Stimulated activated memory B cell treated with anti-CD40 and anti-IgM and Interleukin-4, amounts not matched to agents 10 μg/mL and 1 μg/mL and 100 μg/mL, for 72 hours (primary cell): ENCODE results near the gene PTPN7.
"Not testable (repeated sequence)": the region's sequence is repeated elsewhere in the genome, so short reads cannot be mapped to it uniquely, and the experiment has no call there.

Experiments used
- ATAC-seq: fragments of 150-1000 bp; cut with Tn5 transposase; 2 replicates; pipeline ENCODE4 v1.10.0; 2021
- H3K27ac Mint-ChIP-seq: one replicate; pipeline ENCODE4 v1.8.0; 2022; ENCODE audit warnings: mild to moderate bottlenecking, mixed read lengths
- H3K27me3 Mint-ChIP-seq: one replicate; pipeline ENCODE4 v1.8.0; 2022; ENCODE audit warnings: mixed read lengths
- H3K36me3 Mint-ChIP-seq: one replicate; pipeline ENCODE4 v1.8.0; 2022; ENCODE audit warnings: mixed read lengths
- H3K4me1 Mint-ChIP-seq: one replicate; pipeline ENCODE4 v1.8.0; 2022; ENCODE audit warnings: mixed read lengths
- H3K4me3 Mint-ChIP-seq: one replicate; pipeline ENCODE4 v1.8.0; 2022; ENCODE audit warnings: mild to moderate bottlenecking, moderate library complexity, mixed read lengths
- H3K9me3 Mint-ChIP-seq: one replicate; pipeline ENCODE4 v1.8.0; 2022; ENCODE audit warnings: mixed read lengths

PTPN7 gene

DNA sequence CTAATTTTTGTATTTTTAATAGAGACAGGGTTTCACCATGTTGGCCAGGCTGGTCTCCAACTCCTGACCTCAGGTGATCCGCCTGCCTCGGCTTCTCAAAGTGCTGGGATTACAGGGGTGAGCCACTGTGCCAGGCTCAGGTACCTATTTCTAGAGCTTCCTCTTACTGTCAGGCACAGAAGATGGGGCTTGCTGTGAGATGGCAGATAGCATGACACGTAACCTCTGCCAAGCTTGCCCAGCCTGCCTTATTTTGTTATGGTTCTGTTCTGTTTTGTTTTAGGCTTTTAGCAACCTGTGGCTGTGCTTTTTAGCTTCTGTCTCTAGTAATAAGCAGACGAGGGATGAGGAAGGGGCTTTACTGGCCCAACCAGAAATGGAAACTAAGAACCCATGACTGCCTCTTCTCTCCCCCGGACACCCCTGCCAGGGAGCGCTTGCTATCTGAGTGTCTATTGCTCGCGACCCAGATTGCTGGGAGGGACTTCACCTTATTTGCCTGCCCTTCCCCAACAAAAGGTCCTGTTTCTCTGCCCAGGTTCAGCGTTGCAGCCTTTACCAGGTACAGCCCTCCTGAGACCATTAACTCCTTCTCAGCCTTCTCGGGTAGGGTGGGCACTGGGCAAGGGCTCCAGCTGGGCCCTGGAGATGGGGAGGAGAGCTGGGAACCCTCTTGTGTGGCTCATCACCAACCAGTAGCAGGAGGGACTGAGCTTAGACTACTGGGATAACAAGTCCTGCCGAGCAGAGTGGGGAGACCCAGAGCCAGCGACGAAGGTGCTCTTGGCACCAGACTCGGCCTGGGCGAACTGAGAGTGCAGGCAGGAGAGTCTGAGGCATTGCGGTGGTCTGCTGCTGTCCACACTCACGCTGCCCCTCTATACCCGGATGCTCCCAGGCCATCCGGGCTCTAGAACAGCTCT, 19.7 kb upstream of the PTPN7 start:
- no peaks in the 10 kb centered on the region for H3K9me3 Mint-ChIP-seq
- peak; percentile 69 for ATAC-seq
- peak overlapping the region; percentile 66 for H3K27ac Mint-ChIP-seq
- peaks cover 32% of the 10 kb centered on the region for H3K27me3 Mint-ChIP-seq
- H3K4me1 Mint-ChIP-seq: peaks cover 24% of the 10 kb centered on the region
- H3K4me3 Mint-ChIP-seq: peak overlapping the region; percentile 67
- no peaks in the 10 kb centered on the region for H3K36me3 Mint-ChIP-seq

DNA sequence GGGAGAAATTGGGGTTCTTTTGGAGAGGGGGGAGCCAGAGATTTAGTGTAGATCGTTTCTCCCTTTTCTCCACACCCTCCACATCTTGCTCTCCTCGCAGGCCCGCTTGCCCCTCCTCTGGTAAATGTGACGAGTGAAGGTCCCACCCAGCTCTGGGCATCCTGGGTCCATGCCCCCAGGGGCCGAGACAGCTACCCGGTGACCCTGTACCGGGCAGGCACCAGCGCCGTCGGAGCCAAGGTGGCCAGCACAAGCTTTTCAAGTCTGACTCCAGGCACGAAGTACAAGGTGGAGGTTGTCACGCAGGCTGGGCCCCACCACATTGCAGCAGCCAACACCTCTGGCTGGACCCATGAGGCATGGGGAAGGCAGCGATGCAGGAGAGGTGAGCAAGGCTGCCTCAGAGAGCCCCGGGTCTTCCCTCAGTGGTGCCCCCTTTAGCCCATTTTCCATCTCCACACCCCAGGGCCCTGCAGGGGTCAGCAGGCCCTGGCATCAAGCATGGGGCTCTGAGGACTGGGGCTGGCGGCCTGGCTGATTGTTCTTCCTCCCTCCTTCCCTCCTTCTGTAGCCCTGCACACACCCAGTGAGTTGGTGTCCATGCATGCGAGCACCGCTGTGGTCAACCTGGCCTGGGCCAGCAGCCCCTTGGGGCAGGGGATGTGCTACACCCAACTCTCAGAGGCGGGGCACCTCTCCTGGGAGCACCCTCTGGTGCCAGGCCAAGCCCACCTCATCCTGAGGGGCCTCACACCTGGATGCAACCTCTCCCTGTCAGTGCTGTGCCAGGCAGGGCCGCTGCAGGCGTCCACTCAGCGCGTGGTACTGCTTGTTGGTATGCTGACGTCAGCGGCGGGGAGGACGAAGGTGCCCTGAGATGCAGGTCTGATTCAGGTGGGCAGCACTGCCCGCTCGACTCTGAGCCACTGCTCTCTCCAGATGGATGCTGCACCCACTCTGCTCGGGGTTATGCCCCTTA, 16.8 kb upstream of the PTPN7 start:
- no peak for ATAC-seq
- Mint-ChIP-seq H3K4me3 (no peak overlapping the region), H3K4me1 (peaks cover 18% of the 10 kb centered on the region), H3K36me3 (no peaks in the 10 kb centered on the region), H3K27me3 (peaks cover 13% of the 10 kb centered on the region), H3K27ac (no peak overlapping the region), H3K9me3 (no peaks in the 10 kb centered on the region)

GRCh38 chr1:202173993-202174392, 13.6 kb upstream of the PTPN7 start:
- ATAC-seq: no peak
- Mint-ChIP-seq H3K27me3 (peaks cover 11% of the 10 kb centered on the region), H3K27ac (no peak overlapping the region), H3K4me1 (peaks cover 2% of the 10 kb centered on the region), H3K9me3 (no peaks in the 10 kb centered on the region), H3K4me3 (no peak overlapping the region), H3K36me3 (no peaks in the 10 kb centered on the region)

DNA sequence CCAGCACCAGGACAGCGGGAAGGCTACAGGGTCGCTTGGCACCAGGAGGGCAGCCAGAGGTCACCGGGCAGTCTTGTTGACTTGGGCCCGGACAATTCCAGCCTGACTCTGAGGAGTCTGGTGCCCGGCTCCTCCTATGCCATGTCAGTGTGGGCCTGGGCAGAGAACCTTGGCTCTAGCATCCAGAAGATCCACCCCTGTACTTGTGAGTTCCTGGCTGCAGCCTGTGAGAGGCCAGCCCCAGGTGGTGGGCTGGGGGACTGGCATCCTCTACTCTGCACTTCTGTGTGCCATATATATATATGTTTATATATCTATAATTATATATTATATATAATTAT, 11.6 kb upstream of the PTPN7 start:
- H3K9me3 Mint-ChIP-seq: no peaks in the 10 kb centered on the region
- ATAC-seq: no peak
- no peaks in the 10 kb centered on the region for H3K36me3 Mint-ChIP-seq
- H3K4me3 Mint-ChIP-seq: no peak overlapping the region
- no peak overlapping the region for H3K27ac Mint-ChIP-seq
- H3K27me3 Mint-ChIP-seq: peaks cover 15% of the 10 kb centered on the region
- no peaks in the 10 kb centered on the region for H3K4me1 Mint-ChIP-seq

DNA sequence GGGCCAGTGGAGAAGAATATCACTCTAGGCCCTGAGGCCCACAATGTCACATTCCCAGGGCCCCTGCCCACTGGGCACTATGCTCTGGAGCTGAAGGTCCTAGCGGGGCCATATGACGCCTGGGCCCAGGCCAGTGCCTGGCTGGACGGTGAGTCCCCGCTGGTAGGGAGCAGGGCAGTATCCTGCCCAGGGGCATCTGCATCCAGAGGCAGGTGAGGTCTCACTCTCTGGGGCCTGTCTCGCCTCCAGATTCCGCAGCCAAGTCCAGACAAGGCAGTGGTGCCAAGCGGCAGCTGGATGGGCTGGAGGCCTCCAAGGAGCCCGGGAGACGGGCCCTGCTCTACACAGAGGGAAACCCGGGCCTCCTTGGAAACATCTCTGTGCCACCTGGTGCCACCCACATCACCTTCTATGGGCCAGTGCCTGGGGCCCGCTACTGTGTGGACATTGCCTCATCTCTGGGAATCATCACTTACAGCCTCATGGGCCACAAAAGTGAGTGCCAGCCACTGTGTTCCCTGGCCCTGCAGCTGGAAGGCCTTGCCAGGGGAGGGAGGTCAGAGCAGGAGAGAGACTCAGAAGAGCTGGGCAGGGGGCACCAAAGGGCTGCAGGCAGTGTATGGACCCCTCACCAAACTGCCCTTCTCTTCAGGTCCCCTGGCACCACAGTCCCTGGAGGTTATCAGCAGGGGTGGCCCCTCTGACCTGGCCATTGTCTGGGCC, 11.1 kb upstream of the PTPN7 start:
- Mint-ChIP-seq H3K36me3 (no peaks in the 10 kb centered on the region), H3K4me1 (no peaks in the 10 kb centered on the region), H3K27ac (no peak overlapping the region), H3K27me3 (peaks cover 19% of the 10 kb centered on the region), H3K4me3 (no peak overlapping the region), H3K9me3 (no peaks in the 10 kb centered on the region)
- peak; percentile 34 for ATAC-seq

DNA sequence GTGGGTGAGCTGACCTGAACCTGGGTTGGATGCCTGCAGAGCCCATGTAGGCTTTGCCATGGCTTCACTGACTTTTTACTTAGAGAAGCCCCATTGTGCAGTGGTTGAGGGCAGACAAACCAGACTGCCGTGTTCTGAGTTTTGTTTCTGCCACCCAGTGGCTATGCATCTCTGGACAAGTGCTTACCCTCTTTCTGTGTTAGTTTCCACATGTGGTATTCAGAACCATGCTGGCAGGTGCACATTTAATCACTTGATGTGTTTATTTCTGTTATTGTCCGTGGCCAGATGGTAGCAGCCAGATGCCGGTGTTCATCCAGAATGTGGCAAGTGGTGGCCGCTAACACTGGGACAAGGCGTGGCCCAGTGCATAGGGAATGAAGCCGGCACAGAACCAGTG, 10.3 kb upstream of the PTPN7 start:
- Mint-ChIP-seq H3K36me3 (no peaks in the 10 kb centered on the region), H3K9me3 (no peaks in the 10 kb centered on the region), H3K4me1 (no peaks in the 10 kb centered on the region), H3K4me3 (no peak overlapping the region), H3K27me3 (peaks cover 19% of the 10 kb centered on the region), H3K27ac (no peak overlapping the region)
- ATAC-seq: no peak

- no peak overlapping the region for H3K4me3 Mint-ChIP-seq
- no peaks in the 10 kb centered on the region for H3K36me3 Mint-ChIP-seq
- H3K9me3 Mint-ChIP-seq: no peaks in the 10 kb centered on the region
- no peak overlapping the region for H3K27ac Mint-ChIP-seq
- H3K27me3 Mint-ChIP-seq: peaks cover 19% of the 10 kb centered on the region
- H3K4me1 Mint-ChIP-seq: peaks cover 16% of the 10 kb centered on the region
- no peak for ATAC-seq
Observed at GRCh38 chr1:202168861-202169260, 8.5 kb upstream of the PTPN7 start.

GRCh38 chr1:202167708-202168415, 7.5 kb upstream of the PTPN7 start:
- ATAC-seq: no peak
- Mint-ChIP-seq H3K27me3 (peaks cover 19% of the 10 kb centered on the region), H3K4me3 (no peak overlapping the region), H3K9me3 (no peaks in the 10 kb centered on the region), H3K4me1 (peaks cover 26% of the 10 kb centered on the region), H3K27ac (no peak overlapping the region), H3K36me3 (no peaks in the 10 kb centered on the region)

DNA sequence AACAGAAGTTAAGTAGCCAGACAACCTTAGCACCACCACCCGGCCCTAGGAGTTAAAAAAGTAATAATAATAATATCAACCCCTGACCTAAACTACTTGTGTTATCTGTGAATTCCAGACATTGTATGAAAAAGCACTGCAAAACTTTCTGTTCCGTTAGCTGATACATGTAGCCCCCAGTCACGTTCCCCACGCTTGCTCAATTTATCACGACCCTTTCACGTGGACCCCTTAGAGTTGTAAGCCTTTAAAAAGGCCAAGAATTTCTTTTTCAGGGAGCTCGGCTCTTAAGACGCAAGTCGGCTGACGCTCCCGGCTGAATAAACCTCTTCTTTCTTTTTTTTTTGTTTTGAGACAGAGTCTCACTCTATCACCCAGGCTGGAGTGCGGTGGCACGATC, 6.7 kb upstream of the PTPN7 start:
- not testable (repeated sequence) for ATAC-seq, H3K27ac Mint-ChIP-seq, H3K9me3 Mint-ChIP-seq, H3K36me3 Mint-ChIP-seq, H3K4me3 Mint-ChIP-seq
- H3K4me1 Mint-ChIP-seq: peaks cover 34% of the 10 kb centered on the region
- H3K27me3 Mint-ChIP-seq: peaks cover 19% of the 10 kb centered on the region

DNA sequence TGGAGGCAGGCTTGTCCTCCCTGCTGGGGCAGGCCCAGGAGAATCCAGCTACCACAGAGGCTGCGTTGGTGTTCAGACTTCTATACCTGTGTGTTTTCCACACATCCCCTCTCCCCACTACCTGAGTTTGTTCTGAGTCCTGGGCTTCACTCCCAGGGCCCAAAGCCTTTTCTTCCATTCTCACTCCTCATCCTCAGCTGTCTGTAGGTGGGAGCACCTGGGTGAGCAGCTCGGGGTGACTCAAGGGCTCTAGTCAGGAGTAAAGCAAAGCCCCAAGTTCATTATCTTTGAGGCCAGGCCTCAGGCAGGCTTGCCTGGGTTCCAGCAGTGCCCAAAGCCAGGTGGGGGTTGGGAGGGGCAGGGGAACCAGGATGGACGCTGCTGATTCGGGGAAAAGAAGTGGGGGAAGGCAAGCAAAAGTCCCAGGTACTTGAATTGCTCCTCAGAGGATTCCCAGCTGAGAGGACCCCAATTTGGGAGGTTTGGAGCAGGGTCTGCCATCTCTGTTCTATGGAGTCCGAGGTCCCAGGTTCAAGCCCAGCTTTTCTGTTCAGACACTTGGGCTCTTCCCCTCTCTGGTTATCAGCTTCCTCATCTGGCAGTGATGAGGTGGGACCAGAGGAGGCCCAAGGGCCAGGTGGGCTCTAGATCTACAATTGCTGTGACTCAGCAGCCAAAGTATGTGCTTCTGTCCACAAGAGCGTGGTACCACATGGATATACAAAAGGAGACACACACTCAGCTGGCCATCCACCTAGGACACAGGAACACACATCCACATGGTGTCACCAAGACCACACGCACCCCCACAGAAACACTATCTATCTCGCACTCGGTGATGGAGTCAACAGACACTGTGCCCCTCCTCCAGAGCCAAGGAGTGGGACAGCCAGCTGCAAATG, 5.8 kb upstream of the PTPN7 start:
- peaks cover 43% of the 10 kb centered on the region for H3K4me1 Mint-ChIP-seq
- peaks cover 19% of the 10 kb centered on the region for H3K27me3 Mint-ChIP-seq
- H3K9me3 Mint-ChIP-seq: no peaks in the 10 kb centered on the region
- no peak overlapping the region for H3K27ac Mint-ChIP-seq
- H3K36me3 Mint-ChIP-seq: no peaks in the 10 kb centered on the region
- ATAC-seq: no peak
- H3K4me3 Mint-ChIP-seq: no peak overlapping the region

GRCh38 chr1:202165267-202165941, 5.0 kb upstream of the PTPN7 start:
- H3K4me1 Mint-ChIP-seq: peaks cover 51% of the 10 kb centered on the region
- H3K27me3 Mint-ChIP-seq: peaks cover 19% of the 10 kb centered on the region
- no peak for ATAC-seq
- no peaks in the 10 kb centered on the region for H3K36me3 Mint-ChIP-seq
- peak overlapping the region; percentile 31 for H3K27ac Mint-ChIP-seq
- peak overlapping the region; percentile 10 for H3K4me3 Mint-ChIP-seq
- H3K9me3 Mint-ChIP-seq: no peaks in the 10 kb centered on the region

GRCh38 chr1:202164271-202165037, 4.1 kb upstream of the PTPN7 start:
- H3K4me1 Mint-ChIP-seq: peaks cover 60% of the 10 kb centered on the region
- H3K4me3 Mint-ChIP-seq: peak overlapping the region; percentile 10
- no peaks in the 10 kb centered on the region for H3K9me3 Mint-ChIP-seq
- peak; percentile 85 for ATAC-seq
- peak overlapping the region; percentile 31 for H3K27ac Mint-ChIP-seq
- H3K27me3 Mint-ChIP-seq: peaks cover 19% of the 10 kb centered on the region
- peaks cover 1% of the 10 kb centered on the region for H3K36me3 Mint-ChIP-seq
